ELR (cell line): ENCODE results near the gene CALN1.
"Not testable (repeated sequence)": the region's sequence is repeated elsewhere in the genome, so short reads cannot be mapped to it uniquely, and the experiment has no call there.

Experiments
- DNase-seq: peaks from one replicate; pipeline ENCODE4 v3.0.0-alpha.2; 2015; ENCODE audit warnings: low read depth

Gene CALN1

DNA sequence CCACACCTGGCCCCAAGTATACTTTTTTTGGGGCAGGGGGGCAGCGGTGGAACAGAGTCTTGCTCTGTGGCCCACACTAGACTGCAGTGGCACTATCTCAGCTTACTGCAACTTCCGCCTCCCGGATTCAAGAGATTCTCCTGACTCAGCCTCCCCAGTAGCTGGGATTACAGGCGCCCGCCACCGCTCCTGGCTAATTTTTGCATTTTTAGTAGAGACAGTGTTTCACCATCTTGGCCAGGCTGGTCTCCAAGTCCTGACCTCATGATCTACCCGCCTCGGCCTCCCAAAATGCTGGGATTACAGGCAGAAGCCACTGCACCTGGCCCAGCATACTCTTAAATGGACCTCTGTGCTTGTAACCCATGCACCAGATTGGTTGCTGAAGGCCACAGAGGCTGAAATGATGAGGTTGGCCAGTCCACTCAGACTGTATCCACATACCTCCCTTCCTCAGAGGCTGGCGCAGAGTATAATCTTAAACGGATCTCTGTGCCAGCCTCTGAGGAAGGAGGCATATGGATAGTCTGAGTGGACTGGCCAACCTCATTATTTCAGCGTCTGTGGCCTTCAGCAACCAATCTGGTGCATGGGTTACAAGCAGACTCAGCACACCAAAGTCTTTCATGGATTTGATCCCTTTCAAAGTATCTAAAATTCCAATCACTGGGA, 3.0 kb downstream of the CALN1 start:
- DNase-seq = no peak

DNA sequence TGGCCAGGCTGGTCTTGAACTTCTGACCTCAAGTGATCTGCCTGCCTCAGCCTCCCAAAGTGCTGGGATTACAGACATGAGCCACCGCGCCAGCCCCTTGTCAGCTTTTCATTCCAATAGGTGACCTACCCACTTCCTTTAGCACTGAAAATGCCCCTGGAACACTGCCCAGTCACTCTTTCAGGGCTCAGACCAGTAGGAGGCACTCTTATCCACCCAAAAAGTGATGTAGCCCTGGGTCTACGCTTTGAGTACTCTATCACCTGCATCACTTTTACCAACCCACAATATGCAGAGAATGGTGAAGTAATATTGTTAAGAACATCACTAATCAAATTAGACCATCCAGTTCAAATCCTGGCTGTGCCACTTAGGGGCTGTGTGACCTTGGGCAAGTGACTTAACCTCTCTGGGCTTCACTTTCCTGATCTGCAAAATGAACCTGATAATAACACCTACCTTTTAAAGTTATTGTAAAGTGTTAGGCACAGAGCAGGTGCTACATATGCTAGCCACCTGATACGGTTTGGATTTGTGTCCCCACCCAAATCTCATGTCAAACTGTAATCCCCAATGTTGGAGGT, 5.2 kb downstream of the CALN1 start:
- no peak for DNase-seq

DNA sequence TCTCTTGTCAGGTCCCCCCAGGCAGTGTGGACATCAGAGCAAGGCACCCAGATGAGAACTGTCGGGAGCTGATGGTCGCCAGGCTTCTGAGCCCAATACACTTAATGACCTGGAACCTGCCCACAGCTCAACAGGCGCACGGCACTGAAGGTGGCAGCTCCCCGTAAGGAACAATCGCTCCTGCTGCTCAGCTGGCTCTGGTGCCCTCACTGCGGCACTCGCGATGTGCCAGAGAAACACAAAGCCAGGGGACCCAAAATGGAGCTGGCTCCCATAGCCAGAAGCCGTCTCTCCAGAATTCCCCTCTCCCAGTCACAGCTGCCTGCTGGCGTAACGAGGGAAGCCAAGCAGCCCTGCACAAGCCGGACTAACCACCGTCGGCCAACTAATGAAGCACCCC, 6.3 kb downstream of the CALN1 start:
- DNase-seq = no peak

DNA sequence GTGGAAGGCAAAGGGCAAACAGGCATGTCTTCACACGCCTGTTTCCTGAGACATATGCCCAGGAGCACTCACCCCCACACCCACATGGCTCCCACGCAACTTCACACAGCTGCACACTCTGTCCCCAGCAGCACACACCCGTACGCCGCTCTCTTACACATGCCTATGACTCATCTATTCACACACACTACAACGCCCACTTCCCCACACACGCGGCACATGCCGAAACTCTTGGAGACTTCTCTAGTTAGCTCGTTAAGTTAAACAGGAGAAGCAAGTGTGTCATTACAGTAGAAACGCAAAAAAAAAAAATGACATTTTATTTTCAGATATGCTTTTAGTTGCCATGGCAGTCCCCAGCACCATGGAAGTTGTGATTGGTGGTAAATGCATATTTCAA, 6.7 kb downstream of the CALN1 start:
- DNase-seq = no peak

DNA sequence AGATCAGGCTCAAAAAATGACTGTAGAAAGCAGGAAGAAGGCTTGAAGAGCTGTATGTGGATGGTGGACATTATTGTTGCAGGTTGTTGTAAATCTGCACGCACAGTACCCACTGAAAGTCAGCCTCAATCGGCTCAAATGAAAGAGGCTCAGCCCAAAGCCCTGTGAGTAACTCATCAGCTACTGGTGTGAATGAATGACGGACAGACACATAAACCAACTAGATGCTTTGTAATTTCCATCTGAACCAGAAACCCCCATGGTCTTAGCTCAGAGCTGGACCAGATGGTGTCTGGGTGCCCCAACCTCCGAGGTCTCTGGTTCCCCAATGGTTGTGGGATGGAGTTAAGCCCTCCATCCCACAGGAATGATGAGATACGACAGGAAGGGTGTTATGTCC, 7.4 kb downstream of the CALN1 start:
- no peak for DNase-seq

DNA sequence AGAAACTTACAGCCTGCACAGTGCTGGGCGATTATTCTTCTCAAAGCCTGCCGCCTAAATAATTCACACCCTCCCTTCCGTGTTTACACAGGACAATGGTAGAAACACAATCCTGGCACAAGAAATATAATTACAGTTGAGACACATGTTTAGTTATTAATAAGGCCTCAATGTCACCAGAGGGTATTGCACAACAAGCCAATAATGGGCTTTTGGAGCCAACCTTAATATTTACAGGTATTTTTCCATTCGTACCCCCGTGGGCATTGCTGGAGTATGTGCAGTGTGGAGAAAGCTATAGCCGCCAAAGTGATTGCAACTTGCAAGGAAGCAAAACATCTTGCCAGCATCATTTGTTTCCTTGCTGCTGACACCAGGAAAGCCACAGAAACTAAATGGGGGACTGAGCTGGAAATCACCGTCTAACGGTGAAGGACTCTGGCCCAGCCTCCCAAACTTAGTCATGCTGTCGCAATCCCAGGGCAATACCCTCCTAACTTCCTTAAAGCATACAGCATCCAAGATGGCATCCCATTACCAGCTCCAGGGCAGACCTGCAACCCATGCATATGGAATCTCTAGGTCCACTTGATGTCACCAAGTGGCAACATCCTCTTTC, 8.6 kb downstream of the CALN1 start:
- DNase-seq = no peak

DNA sequence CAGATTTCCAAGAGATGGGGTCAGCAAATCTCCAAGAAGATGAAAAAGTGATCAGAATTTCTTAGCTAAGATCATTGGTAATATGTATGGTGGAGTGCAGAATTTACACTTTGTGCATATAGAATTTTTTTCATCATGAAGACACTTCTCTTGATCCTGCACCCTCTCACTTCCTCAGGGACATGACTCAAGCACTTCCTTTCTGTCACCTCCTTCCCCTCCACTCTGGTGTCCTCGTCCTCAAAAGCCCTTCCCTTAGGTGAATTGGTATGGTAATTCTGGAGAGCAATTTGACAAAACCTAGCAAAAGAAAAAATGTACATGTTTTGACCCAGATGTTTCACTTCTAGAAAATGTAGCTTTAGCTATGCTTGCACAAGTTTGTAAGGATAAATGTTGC, 18.1 kb downstream of the CALN1 start:
- no peak for DNase-seq

DNA sequence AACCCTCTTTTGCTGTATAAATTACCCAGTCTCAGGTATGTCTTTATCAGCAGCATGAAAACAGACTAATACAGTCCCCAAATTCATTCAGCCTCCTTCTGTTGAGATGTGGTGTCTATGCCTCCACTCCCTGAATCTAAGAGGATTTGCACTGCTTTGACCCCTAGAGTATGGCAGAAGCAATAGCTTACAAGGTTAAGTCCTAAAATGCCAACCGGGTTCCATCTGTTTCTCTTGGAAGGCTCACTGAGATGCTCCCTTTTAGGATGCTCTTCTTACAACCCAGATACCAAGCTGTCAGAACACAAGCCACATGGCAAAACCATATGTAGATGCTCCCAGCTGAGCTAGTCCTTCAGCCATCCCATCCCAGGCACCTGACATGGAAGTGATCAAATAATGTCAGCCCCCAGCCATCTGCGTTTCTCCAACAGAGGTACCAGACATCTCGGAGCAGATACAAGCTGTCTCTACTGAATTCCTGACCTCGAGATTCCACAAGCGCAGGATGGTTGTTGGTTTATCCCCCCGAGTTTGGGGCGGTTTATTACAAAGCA, 20.2 kb downstream of the CALN1 start:
- DNase-seq = no peak

DNA sequence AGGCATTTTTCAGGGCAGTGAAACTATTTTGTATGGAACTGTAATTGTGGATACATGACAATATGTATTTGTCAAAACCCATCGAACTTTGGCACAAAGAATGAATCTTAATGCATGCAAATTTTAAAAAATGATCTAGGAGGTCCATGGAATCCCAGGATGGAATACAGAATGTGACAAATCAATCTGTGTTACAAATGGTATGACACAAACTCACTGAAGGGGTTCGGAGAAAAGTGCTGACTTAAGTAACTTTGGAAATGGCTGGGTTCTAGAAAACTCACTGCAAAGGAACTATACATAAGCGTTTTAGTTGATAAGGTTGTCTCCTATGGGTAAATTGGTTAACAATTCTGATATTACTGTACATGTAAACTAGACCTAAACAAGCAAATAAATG, 26.0 kb downstream of the CALN1 start:
- DNase-seq = no peak

DNA sequence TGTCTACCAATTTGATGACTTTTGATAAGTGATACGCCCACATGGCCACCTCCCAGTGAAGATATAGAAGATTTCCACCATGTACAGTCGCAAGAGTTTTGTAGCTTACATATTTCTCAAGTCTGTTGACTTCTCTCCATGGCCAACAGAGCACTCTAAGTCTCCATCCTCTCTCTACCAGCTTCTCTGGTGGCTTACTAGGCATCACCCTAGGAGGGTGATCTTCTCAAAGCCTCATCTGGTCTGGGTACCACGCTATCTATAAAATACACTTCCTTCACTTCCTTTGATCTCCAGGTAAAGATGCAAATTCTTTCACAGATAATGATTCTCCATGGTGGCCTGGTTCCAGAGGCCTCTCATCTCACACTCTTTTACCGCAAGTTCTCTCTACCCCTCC, 49.9 kb downstream of the CALN1 start:
- DNase-seq = no peak

DNA sequence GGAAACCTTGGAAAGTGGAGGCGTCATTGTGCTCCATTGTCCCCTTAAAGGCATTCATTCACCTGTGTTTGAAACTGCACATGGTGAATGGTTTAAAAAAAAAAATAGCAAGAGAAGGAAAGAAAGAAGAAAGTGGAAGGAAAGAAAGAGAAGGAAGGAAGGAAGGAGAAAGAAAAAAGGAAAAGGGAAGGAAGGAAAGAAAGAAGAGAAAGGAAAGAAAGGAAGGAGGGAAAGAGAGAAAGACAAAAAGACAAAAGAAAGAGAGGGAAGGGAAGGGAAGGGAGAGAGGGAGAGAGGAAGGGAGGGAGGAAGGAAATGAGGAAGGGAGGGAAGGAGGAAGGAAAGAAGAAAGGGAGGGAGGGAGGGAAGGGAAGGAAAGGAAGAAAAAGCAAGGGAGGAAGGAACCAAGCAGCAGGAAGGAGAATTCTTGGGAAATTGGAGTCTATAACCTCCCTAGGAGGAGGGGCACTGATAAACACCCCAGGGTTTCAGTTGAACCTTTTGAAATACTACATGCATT, 66.9 kb downstream of the CALN1 start:
- no peak for DNase-seq

DNA sequence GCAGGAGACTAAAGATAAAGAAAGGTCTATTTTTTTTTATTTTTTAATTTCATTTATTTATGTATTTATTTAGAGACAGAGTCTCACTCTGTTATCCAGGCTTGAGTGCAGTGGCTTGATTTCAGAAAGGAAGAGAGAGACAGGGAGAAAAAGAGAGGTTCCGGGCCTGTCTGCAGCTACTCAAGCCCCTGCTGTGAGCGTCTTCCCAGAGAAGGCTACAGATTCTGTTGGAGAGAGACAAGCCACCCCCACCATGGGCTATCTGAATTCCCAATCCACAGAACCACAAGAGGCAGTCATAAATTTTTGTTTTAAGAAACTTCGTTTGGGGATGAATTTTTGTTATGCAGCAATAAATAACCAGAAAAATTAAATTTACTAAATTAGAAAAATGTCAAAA, 68.1 kb downstream of the CALN1 start:
- no peak for DNase-seq

DNA sequence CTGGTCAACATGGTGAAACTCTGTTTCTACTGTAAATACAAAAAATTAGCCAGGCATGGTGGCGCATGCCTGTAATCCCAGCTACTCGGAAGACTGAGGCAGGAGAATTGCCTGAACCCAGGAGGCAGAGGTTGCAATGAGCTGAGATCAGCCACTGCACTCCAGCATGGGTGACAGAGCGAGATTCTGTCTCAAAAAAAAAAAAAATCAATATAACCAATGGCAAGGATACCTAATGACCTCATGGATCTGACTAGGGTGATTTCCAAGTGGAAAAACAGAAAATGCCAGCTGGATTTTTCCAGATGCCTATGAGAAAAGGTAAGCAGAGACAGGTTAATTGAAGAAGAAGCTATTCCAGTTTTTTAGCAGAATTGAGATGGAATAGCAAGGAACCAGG, 68.8 kb downstream of the CALN1 start:
- DNase-seq = not testable (repeated sequence)

DNA sequence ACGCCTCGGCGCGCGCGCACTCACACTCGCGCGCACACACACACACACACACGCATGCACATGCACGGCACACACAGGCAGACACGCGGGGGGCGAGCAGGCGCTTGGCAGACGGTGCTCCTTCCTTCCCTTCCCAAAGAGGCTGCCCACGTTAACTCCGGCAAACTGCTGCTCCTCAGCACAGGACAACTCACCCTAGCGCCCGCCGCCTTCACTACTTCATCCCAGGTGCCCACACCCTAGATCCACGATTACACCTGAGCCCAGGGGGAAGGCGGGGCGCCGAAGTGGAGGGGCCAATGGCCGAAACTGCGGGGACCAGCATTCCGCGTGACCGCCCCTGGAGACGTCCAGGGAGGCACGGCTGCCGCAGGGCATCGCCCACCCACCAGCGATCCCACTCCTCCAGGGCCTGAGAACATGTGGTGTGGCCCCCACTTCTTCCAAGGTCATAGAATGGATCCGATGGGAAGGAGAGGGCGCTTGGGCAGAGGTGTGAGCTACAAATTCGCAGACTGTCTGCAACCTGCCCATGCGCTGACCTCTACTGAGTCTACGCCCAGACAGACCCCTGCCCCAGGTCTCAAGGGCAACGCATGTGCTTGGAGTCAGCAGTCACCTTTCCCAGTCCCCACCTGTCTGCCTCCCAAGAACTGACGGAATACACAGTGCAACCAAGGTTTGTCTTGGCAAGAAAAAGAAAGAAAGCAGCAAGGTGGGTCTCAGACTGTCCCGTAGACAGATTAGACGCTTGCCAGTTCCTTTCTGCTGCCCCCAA, 74.6 kb downstream of the CALN1 start:
- DNase-seq = no peak

DNA sequence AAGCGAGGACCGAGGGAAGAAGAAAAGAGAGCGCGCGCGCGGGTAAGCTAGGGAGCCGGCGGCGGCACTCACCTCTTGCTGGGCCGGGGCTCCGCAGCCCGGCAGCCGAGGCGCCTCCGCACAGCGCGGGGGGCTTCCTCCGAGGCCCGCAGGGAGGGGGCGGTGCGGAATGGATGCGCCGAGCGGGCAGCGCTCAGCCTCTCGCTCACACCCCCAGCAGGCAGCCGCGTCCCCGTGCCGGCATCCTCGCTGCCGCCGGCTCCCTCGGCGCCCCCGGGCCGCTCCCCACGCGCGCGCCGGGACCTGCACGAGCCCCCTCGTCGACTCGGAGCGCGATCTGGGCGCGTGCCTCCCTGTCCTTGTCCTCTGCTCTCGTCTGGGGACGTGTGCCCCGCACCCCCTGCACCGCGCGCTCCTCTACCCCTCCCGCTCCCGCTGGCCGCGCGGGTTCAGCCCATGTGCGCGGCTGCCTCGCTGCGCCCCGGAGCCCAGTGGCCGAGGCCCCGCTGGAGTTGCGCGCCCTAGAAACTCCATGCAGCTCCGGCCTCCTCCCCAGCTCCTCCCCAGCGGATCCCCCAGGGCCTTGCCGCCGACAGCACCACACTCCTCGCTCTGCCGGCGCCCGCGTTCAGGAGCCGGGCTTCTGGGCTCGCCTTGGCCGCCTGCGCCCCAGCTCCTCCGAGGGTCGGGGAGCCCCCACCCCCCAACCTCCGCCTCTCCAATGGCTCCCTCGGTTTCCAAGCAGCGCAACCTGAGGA, 75.3 kb downstream of the CALN1 start:
- DNase-seq = no peak

DNA sequence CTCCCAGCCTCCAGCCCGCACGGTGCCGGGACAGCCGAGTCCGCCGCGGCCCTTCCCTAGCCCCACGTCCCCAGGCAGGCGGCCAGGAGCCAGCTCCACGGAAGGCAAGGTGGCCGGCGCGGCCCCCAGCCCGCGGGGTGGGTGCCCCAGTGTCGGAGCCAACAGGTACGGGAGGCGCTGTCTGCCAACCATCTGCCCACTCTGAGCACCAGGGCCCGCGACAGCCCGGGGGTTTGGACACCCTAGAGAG, 75.8 kb downstream of the CALN1 start:
- no peak for DNase-seq

DNA sequence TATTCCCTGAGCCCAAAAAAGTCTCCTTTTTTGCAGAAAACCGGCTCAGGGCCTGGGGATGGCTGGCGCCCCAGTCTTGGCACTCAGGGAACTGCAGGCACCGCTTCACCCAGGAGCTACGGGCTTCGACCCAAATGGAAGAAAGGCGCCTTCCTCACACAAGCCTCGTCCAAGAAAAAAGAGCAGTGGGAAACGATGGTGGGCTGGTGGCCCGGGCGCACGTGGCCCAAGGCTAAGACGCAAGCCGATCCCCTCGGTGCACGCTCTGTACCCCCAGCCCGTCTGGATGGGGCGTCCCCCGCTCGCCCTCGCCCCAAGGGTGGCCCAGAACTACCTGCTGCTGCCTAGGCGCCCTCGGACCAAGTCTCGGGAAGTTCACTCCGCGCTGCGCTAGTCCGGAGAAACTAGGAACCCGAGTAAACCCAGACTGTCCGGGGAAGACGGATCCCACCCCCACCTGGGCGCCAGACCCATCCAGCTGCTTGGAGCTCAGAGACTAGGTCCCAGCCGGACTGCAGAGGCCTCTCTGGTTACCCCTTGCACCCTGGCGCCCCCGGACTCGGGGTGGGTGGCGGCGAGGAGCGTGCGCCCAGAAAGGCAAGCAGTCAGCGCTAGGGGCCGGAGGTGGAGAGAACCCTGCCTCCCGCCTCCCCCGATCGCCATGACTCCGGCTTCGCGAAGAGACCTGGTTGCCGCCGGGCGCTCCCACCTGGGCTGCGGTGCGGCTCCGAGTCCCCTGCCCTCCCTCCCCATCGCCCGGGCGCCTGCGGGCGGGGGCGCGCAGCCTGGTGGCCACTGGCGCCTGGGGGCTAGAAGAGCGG, 76.4 kb downstream of the CALN1 start:
- no peak for DNase-seq

DNA sequence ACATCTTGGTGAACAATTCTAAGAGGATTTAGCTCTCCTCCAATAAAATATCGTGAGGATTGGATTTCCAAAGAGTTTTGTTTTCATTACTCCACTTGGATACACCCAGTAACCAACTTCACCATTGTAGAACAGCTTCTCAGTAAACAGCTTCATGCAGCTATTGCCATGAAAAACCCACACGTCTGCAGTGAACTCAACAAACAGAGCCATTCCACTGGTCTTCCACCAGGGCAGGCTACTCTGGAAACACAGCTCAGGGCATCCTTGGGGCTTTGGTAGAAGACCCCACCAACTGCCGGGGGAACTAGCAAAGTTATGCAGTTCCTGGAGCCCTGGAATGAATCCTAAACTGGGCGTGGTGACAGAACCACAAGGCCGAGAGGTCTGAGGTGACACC, 77.4 kb downstream of the CALN1 start:
- no peak for DNase-seq

DNA sequence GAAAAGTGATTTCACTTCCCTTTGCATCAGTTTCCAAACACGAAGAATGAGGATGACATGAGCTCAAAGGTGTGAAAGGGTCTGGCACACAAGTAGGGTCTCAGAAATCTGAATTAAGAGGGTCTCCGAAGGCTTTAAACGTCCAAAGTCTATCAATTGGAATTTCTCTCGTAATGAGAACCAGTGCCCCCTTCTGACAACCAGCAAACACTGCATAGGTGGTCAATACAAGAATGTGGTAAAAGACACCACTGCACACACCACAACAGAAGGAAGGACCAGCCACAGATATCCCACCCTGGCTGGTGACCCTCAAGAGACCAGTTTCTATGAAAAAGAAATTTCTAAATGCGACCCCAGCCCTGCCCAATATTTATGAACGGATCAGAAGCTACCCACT, 78.1 kb downstream of the CALN1 start:
- DNase-seq = no peak

DNA sequence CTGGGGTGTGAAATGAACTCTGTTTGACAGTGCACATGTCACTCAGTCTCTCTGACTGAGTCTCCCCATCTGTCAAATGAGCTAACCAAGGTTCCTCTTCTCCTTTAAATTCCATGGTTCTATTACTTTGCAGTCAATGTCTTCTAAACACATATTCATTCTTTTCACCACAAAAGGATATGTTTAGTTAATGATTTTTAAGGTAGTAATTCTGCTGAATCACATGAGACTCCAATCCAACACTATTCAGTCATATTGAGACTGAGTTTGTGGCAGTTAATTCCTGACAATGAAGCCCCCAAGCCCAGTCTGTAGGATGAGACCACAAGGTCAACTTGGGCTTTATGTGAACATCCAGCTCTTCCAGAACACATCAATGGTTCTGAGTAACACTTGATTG, 85.3 kb downstream of the CALN1 start:
- no peak for DNase-seq

DNA sequence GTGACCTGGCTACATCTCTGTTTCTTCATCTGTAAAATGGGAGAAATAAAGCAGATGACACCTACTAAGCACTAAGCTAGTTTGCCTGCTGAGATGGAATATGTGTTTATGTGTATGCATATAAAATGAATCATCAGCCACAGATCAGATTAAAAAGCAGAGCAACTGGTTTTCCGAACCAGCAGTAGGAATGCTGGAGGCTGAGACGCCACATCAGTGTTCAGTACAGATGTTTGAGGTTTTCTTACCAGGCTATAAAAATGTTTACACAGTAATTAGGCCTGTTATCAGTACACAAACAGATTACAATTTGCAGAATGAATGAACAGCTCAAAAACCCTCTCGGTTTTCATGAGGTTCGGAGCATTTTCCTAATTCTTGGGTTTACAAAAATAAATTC, 85.8 kb downstream of the CALN1 start:
- no peak for DNase-seq
